Measurements from ENCODE around the gene FAAP20.
A peak's percentile ranks its signal among the peaks of the same experiment; 100 is the strongest.

Gene FAAP20

DNA sequence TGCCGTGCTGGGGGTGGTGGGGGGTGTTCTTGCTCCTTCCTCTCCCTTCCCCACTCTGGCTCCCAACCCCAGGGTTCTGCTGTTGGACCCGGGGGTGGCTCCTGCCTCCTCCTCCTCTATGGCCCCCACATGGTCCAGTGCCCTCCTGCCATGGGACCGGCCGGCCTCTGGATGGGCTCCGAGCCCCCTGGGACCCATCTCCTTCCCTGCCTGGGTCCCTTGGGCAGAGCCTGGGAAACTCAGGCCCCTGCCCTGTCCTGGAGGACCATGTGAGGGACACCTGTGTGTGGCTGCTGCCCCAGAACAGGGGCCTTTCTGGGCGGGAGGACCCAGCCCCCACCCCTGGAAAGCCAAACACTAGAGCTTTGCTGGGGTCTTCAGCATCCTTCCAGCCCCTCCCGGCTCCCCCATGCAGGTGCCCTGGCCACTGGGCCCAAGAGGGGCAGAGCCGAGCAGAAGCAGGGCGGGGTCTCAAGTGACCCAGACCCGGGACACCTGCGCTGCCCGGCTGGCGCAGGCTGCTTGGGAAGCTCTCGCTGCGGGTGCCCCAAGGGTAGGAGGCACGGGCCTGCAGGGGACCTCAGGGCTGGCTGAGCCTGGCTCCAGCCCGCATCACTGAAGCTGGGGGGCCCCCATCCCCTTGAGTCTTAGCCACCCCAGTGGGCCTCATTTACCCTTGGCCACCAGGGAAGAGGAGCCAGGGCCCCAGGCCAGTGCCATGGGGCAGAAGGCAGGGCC lies 2.5 kb upstream of the FAAP20 start:
- Histone ChIP-seq H3K27me3 (ENCODE audit: insufficient read depth, low read length) (no peaks in the 10 kb centered on the region), H2AFZ (ENCODE audit: low read length) (no peak overlapping the region), H3F3A (ENCODE audit: insufficient read depth, low read length) (no peaks in the 10 kb centered on the region), H3K9ac (ENCODE audit: low read length) (no peak overlapping the region), H3K79me2 (ENCODE audit: insufficient read depth, low read length) (no peaks in the 10 kb centered on the region), H3K27ac (ENCODE audit: low read depth, low read length, poor library complexity, severe bottlenecking) (no peak overlapping the region), H3K9me2 (ENCODE audit: low read depth, low read length) (no peaks in the 10 kb centered on the region), H3K9me3 (ENCODE audit: low read length) (no peaks in the 10 kb centered on the region), H3K4me1 (ENCODE audit: insufficient read depth, low read length, severe bottlenecking) (peaks cover 13% of the 10 kb centered on the region), H4K20me1 (ENCODE audit: insufficient read depth, low read length) (no peaks in the 10 kb centered on the region), H3K36me3 (ENCODE audit: insufficient read depth, low read length) (no peaks in the 10 kb centered on the region), H3K4me3 (ENCODE audit: low read depth, low read length, poor library complexity, severe bottlenecking) (no peak overlapping the region), H3K4me2 (ENCODE audit: low read length) (no peak overlapping the region)
- TF ChIP-seq EZH2 (IDR thresholded peaks at IDR 0.05; ENCODE audit: borderline replicate concordance, low read length) = no peak
- TF ChIP-seq, protein P1, sequence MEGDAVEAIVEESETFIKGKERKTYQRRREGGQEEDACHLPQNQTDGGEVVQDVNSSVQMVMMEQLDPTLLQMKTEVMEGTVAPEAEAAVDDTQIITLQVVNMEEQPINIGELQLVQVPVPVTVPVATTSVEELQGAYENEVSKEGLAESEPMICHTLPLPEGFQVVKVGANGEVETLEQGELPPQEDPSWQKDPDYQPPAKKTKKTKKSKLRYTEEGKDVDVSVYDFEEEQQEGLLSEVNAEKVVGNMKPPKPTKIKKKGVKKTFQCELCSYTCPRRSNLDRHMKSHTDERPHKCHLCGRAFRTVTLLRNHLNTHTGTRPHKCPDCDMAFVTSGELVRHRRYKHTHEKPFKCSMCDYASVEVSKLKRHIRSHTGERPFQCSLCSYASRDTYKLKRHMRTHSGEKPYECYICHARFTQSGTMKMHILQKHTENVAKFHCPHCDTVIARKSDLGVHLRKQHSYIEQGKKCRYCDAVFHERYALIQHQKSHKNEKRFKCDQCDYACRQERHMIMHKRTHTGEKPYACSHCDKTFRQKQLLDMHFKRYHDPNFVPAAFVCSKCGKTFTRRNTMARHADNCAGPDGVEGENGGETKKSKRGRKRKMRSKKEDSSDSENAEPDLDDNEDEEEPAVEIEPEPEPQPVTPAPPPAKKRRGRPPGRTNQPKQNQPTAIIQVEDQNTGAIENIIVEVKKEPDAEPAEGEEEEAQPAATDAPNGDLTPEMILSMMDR (IDR thresholded peaks at IDR 0.05; ENCODE audit: low read length) = no peak

GRCh38 chr1:2195785-2196184 lies 1.2 kb upstream of the FAAP20 start:
- Histone ChIP-seq H3K27ac (ENCODE audit: low read depth, low read length, poor library complexity, severe bottlenecking) (no peak overlapping the region), H3K27me3 (ENCODE audit: insufficient read depth, low read length) (no peaks in the 10 kb centered on the region), H4K20me1 (ENCODE audit: insufficient read depth, low read length) (no peaks in the 10 kb centered on the region), H3K9me2 (ENCODE audit: low read depth, low read length) (no peaks in the 10 kb centered on the region), H3K9ac (ENCODE audit: low read length) (no peak overlapping the region), H3F3A (ENCODE audit: insufficient read depth, low read length) (no peaks in the 10 kb centered on the region), H3K4me1 (ENCODE audit: insufficient read depth, low read length, severe bottlenecking) (peaks cover 14% of the 10 kb centered on the region), H3K79me2 (ENCODE audit: insufficient read depth, low read length) (no peaks in the 10 kb centered on the region), H3K9me3 (ENCODE audit: low read length) (no peaks in the 10 kb centered on the region), H3K4me2 (ENCODE audit: low read length) (no peak overlapping the region), H3K36me3 (ENCODE audit: insufficient read depth, low read length) (no peaks in the 10 kb centered on the region), H3K4me3 (ENCODE audit: low read depth, low read length, poor library complexity, severe bottlenecking) (no peak overlapping the region), H2AFZ (ENCODE audit: low read length) (no peak overlapping the region)
- TF ChIP-seq EZH2 (IDR thresholded peaks at IDR 0.05; ENCODE audit: borderline replicate concordance, low read length) = no peak
- TF ChIP-seq, protein P1 (IDR thresholded peaks at IDR 0.05; ENCODE audit: low read length) = no peak

DNA sequence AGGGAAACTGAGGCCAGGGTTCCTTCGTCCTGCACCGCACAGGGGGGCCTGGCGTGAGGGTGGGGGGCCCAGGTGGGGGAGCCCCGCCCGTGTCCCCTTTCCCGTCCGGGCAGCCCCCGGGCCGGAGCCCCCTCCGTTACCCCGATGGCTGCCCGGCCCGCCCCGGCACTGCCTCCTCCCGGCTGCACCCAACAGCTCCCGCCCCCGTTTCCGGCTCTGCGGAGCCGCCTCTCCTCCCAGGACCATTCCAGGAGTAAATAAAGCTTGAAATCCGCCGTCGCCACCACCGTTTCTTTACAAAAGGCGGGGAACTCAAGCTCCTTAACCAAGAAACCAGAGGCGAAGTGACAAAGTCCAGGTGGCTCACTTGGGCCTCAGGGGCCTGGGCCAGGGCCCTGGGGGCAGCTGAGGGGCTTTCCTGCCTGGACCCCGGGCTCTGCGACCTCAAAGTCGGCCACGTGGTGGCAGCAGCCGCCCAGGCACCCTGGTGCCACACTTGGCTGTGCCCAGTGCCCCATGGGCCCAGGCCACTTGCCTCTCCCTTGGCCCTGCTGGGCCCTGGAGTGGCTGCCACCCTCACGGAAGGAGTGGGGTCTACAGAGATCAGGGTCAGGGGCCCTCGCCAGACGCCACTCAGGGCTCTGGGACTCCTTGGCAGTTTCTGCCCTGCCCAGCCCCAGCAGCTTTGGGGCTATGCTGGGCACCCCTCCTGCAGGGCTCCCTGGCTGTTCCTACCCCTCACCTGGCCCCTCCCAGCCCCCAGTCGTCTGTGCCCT lies 514 bp upstream of the FAAP20 start:
- no peak overlapping the region for H3K27ac ChIP-seq (ENCODE audit: low read depth, low read length, poor library complexity, severe bottlenecking)
- H3K4me1 ChIP-seq (ENCODE audit: insufficient read depth, low read length, severe bottlenecking) = peaks cover 21% of the 10 kb centered on the region
- H3K79me2 ChIP-seq (ENCODE audit: insufficient read depth, low read length) = no peaks in the 10 kb centered on the region
- H3K9ac ChIP-seq (ENCODE audit: low read length) = peak overlapping the region; percentile 53
- no peak for TF ChIP-seq EZH2 (IDR thresholded peaks at IDR 0.05; ENCODE audit: borderline replicate concordance, low read length)
- TF ChIP-seq, protein P1 (IDR thresholded peaks at IDR 0.05; ENCODE audit: low read length) = peak; percentile 88
- H3K9me3 ChIP-seq (ENCODE audit: low read length) = no peaks in the 10 kb centered on the region
- H2AFZ ChIP-seq (ENCODE audit: low read length) = no peak overlapping the region
- H4K20me1 ChIP-seq (ENCODE audit: insufficient read depth, low read length) = no peaks in the 10 kb centered on the region
- H3K9me2 ChIP-seq (ENCODE audit: low read depth, low read length) = no peaks in the 10 kb centered on the region
- H3K36me3 ChIP-seq (ENCODE audit: insufficient read depth, low read length) = no peaks in the 10 kb centered on the region
- H3K27me3 ChIP-seq (ENCODE audit: insufficient read depth, low read length) = no peaks in the 10 kb centered on the region
- no peaks in the 10 kb centered on the region for H3F3A ChIP-seq (ENCODE audit: insufficient read depth, low read length)
- H3K4me3 ChIP-seq (ENCODE audit: low read depth, low read length, poor library complexity, severe bottlenecking) = peak overlapping the region; percentile 70
- H3K4me2 ChIP-seq (ENCODE audit: low read length) = peak overlapping the region; percentile 67

All from OCI-LY1 (cell line).